Activated gamma-delta T cell treated with anti-CD3 and anti-CD28 coated beads, Interleukin-2, amount 50 U/mL, for 16 hours (primary cell): Measurements from ENCODE around the gene FAM200B.

Experiments used
- DNase-seq: peaks from one replicate; pipeline ENCODE4 v3.0.0-alpha.2; 2020; ENCODE audit warnings: low read depth

Gene FAM200B

GRCh38 chr4:15681372-15682241 lies at the start of gene FAM200B:
Gene FAM200B (plus strand): TSS chr4:15681827. CDS start chr4:15686978, 5,151 bp downstream.
- DNase-seq, result peak; percentile 95

DNA sequence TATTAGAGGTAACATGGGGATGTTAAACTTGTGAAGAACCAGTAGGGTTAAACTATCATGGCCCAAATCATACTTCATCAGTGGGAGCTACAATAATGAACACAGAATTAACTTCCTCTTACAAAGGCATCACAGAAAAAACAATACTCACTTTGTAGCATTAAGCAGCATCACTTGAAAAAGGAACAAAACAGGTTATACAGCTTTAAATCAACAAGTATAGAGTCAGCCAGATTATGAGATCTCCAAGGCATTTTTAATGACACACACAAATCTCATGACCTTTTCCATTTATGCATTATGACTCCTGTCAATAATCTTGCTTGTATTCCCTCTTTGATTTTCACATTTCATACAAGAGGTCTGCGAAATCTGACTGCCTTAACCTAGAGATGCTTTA lies 44.8 kb upstream of the FAM200B start:
- DNase-seq, result no peak

DNA sequence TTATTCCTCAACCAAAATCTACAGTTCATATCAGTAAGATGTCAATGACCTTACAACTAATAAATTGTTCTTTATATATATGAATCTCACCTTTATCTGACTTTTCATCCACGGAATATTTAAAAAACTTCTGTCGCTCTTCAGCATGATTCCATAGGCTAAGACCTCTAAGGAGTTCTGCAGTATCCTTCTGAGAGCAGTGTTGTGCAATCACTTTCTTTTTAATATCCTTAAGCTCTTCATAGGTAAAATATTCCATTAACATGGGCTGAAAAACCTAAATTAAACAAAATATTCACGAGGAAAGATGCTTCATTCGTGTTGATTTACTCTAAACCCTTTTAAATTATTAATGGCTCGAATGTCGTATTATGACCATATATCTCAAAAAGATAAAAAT lies 43.2 kb upstream of the FAM200B start:
- DNase-seq, result no peak

DNA sequence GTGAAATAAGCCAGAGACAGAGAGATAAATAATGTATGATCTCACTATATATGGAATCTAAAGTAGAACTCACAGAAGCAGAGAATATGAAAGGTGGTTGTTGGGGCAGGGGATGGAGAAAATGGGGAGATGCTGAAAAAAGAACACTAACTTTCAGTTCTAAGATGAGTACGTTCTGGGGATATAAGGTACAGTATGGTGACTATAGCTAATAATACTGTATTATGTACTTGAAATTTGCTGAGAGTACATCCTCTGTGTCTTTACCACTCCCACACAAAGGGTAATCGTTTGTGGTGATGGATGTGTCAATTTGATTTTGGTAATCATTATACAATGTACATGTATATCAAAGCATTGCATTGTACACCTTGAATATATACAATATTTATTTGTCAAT lies 33.0 kb upstream of the FAM200B start:
- DNase-seq, result no peak

DNA sequence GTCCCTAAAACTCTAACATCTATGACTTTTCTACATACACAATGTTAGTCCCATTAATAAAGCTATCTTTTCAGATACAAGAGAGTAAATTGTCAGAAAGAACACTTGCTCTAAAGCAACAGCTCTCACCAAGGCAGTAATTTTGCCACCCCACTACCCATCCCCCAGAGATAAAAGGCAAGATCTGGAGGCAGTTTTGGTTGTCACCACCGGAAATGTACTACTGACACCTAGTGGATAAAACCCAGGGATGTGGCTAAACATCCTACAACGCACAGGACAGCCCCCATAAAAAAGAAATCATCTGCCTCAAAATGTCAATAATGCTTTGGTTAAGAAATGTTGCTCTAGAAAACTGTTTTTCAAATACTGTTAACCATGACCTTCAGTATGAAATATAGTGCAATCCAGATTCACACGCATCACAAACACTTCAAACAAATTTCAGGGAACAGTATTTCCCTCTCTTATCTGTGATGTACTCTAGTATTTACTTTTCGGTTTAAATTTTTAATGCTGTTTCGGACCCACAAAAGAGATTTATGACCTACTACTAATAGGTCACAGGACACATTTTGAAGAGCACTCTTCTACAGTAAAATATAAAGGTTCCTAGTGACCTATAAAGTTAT lies 31.6 kb upstream of the FAM200B start:
- DNase-seq, result peak; percentile 53

GRCh38 chr4:15651676-15652075 lies 30.0 kb upstream of the FAM200B start:
- no peak for DNase-seq

- DNase-seq, result no peak
Measured at GRCh38 chr4:15652191-15652590, 29.4 kb upstream of the FAM200B start.

DNA sequence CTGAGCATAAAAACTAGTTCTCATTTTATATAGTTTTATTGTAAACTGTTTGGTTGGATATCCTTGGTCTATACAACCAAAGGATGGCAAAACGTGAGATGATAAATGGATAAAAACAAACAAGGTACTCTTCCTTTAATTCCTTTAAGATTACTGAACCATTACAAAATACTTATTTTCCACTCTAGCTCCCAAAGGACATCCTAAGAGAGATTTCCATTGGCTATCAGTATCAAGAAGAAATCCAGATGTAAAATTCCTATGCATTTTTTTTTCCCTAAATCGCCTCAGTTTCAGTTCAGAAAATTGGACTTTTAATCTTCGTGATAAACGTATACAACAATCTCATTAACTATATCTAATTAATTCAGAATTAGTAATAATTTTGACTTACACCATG lies 28.8 kb upstream of the FAM200B start:
- no peak for DNase-seq

- no peak for DNase-seq
Measured at GRCh38 chr4:15653420-15653819, 28.2 kb upstream of the FAM200B start.

- no peak for DNase-seq
Measured at GRCh38 chr4:15653864-15654592, 27.6 kb upstream of the FAM200B start.

DNA sequence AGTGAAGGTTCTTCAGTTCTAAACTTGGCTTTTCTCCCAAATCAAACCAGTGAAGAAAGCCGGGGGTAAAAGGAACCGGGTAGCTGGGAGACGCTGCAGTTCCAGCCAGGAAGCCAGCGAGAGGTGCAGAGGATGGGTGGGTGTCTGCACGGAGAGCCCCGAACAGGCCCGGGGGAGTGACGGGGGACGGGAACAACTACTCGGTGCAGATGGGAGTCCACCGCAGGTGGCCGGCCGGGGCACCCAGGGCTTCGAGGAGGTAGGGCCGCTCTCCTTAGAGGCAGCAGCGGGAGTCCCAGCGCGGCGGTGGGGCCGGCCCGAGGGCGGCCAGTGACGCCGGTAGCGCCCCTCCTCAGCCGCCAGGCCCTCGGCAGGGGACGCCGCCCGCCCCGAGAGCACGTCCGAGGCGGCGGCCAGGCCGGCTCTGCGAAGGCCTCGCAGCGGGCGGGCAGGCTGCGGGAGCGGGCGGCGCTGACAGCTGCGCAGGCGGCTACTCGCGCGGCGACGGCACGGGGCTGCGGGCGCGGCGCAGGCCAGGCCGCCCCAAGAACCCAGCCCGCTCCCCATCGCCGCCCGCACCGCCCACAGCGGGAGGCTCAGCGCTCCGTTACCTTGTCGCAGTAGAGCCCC lies 26.9 kb upstream of the FAM200B start:
- peak; percentile 14 for DNase-seq

DNA sequence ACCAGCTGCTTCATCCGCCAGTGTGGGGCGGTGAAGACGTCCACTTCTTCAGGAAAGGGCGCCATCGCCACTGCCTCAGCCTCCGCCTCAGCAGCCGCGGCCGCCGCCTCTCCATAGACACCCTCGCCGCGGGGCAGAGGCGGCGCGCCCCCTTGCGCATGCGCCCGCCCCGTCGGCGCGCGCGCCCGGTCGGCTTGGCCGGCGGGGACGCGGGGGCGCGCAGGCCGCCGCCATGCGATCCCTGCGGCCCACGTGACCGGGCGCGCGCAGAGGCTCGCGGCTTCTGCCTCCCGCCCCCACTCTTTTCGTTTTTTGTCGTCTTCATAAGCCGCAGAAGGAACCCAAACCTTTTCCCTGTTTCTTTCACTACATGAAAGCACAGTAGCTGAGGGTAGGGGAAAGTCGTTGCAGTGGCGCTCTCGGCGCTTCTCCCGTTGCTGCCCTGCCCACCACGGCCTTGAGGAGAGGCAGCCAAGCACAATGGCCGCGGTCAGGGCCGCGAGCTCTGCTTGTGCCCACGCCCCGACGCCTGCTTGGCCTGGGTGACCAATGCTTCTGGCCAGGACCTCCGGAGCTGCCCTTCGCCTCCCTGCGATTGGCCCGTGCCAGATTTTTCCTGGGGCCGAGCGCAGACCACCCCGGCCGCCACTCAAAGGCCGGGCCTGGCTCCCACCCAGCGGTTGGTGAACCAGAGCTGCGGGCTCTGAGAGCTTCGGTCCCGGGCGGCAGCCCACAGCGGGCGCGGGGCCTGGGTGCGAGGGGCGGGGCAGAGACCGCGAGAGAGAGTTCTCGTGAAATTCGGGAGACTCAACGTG lies 26.2 kb upstream of the FAM200B start, which contains the start of gene FBXL5:
Gene FBXL5 (minus strand): TSS at position 135 of the 815 bp plus-strand sequence. CDS start 70 bp downstream, at position 65.
- DNase-seq, result peak; percentile 67

DNA sequence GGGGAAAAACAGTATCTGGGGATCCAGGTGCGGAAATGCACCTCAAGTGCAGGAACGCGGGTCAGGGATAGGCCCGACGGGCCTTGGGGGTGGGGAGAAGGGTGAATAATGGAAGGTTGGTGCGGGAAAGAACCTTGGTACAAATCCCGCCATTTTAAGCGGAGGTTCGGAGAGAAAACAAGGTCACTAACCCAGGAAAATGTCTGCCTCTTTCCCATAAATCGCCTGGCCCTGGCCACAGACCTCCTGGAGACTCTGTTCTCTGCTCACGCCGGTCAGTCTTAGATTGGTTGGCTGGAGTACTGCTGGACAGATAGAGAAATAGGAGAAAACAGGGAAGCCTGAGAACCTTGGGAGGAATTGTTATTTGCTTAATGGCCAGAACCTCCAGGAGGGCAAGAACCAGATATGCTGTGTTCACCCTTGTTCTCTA lies 25.6 kb upstream of the FAM200B start:
- DNase-seq, result no peak

DNA sequence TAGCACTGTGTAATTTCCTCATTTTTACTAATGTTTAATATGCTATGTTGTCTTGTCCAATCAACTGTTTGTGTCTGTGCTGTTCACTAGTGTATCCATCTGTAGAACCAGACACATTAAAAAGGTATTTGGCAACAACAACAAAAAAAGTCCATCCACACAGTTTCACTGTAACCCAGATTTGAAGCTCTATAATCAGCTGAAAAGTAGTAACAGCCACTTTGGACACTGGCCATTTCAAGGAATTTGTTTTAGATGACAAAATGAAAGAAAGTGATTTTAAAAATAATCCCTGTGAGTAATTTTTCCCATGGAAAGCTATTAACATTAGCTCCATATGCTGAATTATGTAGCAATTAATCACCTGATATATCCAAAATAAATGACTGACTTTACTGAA lies 24.3 kb upstream of the FAM200B start:
- no peak for DNase-seq

DNA sequence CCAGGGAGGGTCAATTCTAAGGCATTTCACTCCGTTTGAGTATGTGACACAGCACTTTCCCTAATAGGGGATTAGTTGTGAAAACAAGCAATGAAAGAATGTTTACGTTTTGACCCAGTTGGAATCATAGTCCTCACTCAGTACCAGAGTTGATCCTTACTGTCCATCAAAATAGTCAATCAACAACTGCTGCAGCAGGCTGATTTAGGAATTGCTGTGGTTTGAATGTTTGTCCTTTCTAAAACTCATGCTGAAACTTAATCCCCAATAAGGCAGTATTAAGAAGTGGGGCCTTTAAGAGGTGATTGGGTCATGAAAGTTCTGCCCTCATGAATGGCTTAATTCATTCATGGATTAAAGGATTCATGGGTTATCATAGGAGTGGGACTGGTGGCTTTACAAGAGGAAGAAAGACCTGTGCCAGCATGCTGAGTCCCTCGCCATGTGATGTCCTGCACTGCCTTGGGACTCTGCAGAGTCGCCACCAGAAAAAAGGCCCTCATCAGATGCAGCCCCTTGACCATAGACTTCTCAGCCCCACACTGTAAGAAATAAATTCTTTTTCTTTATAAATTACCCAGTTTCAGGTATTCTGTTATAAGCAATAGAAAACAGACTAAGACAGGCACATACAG lies 23.4 kb upstream of the FAM200B start:
- no peak for DNase-seq

DNA sequence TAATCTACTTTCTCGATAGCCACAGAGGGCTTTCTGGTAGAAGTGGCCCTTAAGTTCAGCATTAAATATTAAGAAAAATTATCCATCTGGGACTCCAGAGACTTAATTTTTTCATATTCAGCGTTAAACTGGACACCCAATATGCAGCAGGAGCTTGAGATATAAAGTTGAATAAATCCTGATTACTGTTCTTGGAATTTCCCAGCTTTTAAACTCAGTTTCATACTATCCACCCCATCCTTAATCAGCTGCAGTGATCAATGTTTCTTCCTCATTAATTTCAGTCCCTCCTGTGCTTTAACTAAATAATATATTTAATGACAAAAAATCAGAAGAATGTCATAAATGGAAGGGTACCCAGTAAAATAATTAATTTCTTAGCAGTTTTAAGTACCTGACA lies 22.8 kb upstream of the FAM200B start:
- DNase-seq, result no peak

DNA sequence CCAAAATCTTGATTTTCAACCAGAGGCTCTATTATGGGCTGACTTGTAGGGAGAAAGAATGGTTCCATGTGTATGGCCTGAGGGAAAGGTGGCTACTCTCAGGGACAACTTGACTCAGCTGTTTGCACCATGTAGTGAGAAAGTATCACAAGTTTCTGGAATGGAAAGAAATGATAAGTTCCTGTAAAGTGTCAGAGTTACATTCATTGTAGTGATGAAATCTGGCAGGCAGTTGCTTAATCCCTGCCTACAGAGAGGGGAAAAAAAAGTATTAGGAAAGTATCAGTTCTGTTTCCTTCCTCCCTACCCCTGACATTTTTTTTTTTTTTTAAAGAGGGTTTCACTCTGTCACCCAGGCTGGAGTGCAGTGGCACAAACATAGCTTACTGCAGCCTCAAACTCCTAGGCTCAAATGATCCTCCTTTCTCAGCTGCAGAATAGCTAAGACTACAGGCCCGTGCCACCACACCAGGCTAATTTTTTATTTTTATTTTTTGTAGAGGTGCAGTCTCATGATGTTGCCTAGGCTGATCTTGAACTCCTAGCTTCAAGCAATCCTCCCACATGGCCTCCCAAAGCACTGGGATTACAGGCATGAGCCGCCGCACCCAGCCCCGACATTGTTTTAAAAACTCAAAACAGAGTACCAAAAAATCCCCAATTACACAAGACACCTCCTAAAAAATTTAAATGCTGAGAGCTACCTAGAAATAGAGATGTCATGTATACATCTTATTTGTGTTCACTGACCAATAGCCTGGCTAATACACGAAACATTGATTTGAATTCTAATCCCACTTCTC lies 21.7 kb upstream of the FAM200B start:
- no peak for DNase-seq

DNA sequence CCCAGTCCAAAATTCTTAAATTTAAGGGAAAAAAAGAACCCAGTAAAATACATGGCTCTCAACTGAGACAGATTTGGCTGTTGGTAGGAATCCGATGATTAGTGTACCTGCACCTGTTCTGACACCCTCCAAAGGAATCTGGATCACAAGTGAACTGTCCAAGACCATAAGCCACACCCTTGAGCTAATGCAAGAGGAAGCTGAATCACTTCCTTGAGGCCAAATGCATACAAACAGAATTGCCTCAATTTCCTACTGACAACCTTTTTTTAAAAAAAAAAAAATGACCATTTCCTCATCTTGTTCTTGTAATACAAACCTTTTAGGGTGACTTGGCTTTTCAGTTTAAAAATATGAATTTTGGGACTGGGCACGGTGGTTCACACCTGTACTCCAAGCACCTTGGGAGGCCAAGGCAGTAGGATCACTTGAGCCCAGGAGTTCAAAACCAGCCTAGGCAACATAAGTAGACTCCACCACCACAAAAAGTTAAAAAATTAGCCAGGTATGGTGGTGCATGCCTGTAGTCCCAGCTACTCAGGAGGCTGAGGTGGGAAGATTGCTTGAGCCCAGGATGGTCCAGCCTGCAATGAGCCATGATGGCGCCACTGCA lies 15.8 kb upstream of the FAM200B start:
- no peak for DNase-seq

- no peak for DNase-seq
Measured at GRCh38 chr4:15667006-15667405, 14.6 kb upstream of the FAM200B start.
